Loucy (cell line): ENCODE data around the gene COL26A1.

Experiments used
- CTCF ChIP-seq: fragments of 200-600 bp; sonication (generic); conservative IDR thresholded peaks from 2 replicates; pipeline ENCODE4 v1.5.1; 2014; ENCODE audit warnings: mild to moderate bottlenecking, antibody characterized with exemption, low read length
- EZH2phosphoT487 ChIP-seq: fragments of 200-600 bp; IDR thresholded peaks from 2 replicates; pipeline ENCODE4 v1.6.1; 2018; ENCODE audit warnings: antibody characterized with exemption, mild to moderate bottlenecking, moderate library complexity, borderline replicate concordance

- TF ChIP-seq CTCF (peak; percentile 100), EZH2phosphoT487 (no peak)
These were observed 145.1 kb downstream of the COL26A1 start for GRCh38 chr7:101507791-101508252.
